ENCODE results near the gene FBN2.
"Not testable (repeated sequence)": the region's sequence is repeated elsewhere in the genome, so short reads cannot be mapped to it uniquely, and the experiment has no call there.

The FBN2 gene

GRCh38 chr5:128426090-128426534 is 111.9 kb downstream of the FBN2 start:
- DNase-seq (ENCODE audit: low spot score), result no peak

GRCh38 chr5:128424646-128425045 is 113.4 kb downstream of the FBN2 start:
- no peak for DNase-seq (ENCODE audit: low spot score)

- no peak for DNase-seq (ENCODE audit: low spot score)
Observed at GRCh38 chr5:128422612-128423011, 115.4 kb downstream of the FBN2 start.

- DNase-seq (ENCODE audit: low spot score), result no peak
Observed at GRCh38 chr5:128414469-128414868, 123.6 kb downstream of the FBN2 start.

- DNase-seq (ENCODE audit: low spot score), result no peak
Observed at GRCh38 chr5:128413356-128413755, 124.7 kb downstream of the FBN2 start.

GRCh38 chr5:128412145-128412930 is 125.7 kb downstream of the FBN2 start:
- no peak for DNase-seq (ENCODE audit: low spot score)

- DNase-seq (ENCODE audit: low spot score), result no peak
Observed at GRCh38 chr5:128409166-128409800, 128.8 kb downstream of the FBN2 start.

- no peak for DNase-seq (ENCODE audit: low spot score)
Observed at GRCh38 chr5:128408622-128409021, 129.4 kb downstream of the FBN2 start.

GRCh38 chr5:128407944-128408343 is 130.1 kb downstream of the FBN2 start:
- DNase-seq (ENCODE audit: low spot score), result no peak

- no peak for DNase-seq (ENCODE audit: low spot score)
Observed at GRCh38 chr5:128406803-128407202, 131.2 kb downstream of the FBN2 start.

- DNase-seq (ENCODE audit: low spot score), result no peak
Observed at GRCh38 chr5:128405159-128405558, 132.9 kb downstream of the FBN2 start.

GRCh38 chr5:128403333-128403732 is 134.7 kb downstream of the FBN2 start:
- no peak for DNase-seq (ENCODE audit: low spot score)

GRCh38 chr5:128402506-128402905 is 135.5 kb downstream of the FBN2 start:
- DNase-seq (ENCODE audit: low spot score), result no peak

- DNase-seq (ENCODE audit: low spot score), result not testable (repeated sequence)
Observed at GRCh38 chr5:128400766-128401165, 137.3 kb downstream of the FBN2 start.

GRCh38 chr5:128399111-128399510 is 138.9 kb downstream of the FBN2 start:
- no peak for DNase-seq (ENCODE audit: low spot score)

- DNase-seq (ENCODE audit: low spot score), result no peak
Observed at GRCh38 chr5:128397876-128398275, 140.2 kb downstream of the FBN2 start.

- no peak for DNase-seq (ENCODE audit: low spot score)
Observed at GRCh38 chr5:128395073-128395472, 143.0 kb downstream of the FBN2 start.

- no peak for DNase-seq (ENCODE audit: low spot score)
Observed at GRCh38 chr5:128384068-128384467, 154.0 kb downstream of the FBN2 start.

- DNase-seq (ENCODE audit: low spot score), result no peak
Observed at GRCh38 chr5:128380337-128380736, 157.7 kb downstream of the FBN2 start.

GRCh38 chr5:128378632-128379031 is 159.4 kb downstream of the FBN2 start:
- no peak for DNase-seq (ENCODE audit: low spot score)

GRCh38 chr5:128378196-128378595 is 159.8 kb downstream of the FBN2 start:
- no peak for DNase-seq (ENCODE audit: low spot score)

GRCh38 chr5:128376577-128376976 is 161.5 kb downstream of the FBN2 start:
- DNase-seq (ENCODE audit: low spot score), result no peak

GRCh38 chr5:128366147-128366546 is 171.9 kb downstream of the FBN2 start:
- DNase-seq (ENCODE audit: low spot score), result no peak

GRCh38 chr5:128362370-128362769 is 175.7 kb downstream of the FBN2 start:
- no peak for DNase-seq (ENCODE audit: low spot score)

Data from D341Med (cell line).